Renal cortical epithelial cell (primary cell): ENCODE results near the gene ZKSCAN3. TPM values are rescaled to one million over a fixed set of nuclear protein-coding genes. Genes with fewer than 3 reads are reported as not detected.
"Not testable (repeated sequence)": the region's sequence is repeated elsewhere in the genome, so short reads cannot be mapped to it uniquely, and the experiment has no call there.

Source experiments
- DNase-seq: peaks from one replicate; pipeline ENCODE4 v3.0.0-alpha.2; 2011; ENCODE audit warnings: low read depth
- total RNA-seq: library from RNA; depleted of rRNA; stranded (reverse); fragments of >200 nt; gene quantifications from 2 replicates; pipeline ENCODE4 v1.2.3, GENCODE V29; 2014

The ZKSCAN3 gene
- total RNA-seq, 1 donor from 2014 or later, result 11.3 TPM

DNA sequence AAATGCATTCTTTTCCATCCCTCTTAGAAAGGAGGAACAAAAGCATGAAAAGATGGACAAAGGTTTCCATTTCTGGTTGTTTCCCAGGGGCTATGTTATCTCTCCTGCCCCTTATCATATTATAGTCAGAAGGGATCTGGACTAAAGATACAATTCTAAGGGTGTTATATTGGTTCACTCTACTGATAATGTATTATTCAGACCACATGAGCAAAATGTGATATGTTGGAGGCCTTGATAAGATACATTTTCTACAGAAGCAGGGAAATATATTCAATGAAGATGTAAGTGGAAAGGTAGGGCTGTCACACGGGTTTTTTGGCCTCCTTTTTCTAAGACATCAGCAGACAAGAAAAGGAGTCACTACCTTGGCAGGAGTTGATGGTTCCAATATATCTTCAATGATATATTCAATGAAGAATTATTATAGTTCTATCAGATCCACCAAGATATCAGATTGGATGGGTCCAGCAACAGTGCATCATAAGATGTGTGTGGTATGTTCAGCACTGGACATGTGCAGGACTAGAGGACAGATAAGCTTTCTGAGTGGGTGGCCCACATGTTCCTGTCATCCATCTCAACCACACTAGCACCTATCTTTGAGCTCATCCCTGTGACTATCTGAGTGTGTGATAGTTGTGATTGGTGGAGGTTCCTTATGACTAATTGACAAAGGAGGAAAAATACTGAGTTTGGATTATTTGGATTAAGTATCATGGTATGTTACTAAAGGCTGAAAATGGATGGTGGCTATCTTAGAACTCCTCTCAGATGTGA lies 5.7 kb upstream of the ZKSCAN3 start:
- no peak for DNase-seq

GRCh38 chr6:28345201-28345600 lies 4.5 kb upstream of the ZKSCAN3 start:
- no peak for DNase-seq

- DNase-seq, result no peak
Measured at GRCh38 chr6:28347119-28347518, 2.6 kb upstream of the ZKSCAN3 start.

GRCh38 chr6:28349344-28349891 lies 329 bp upstream of the ZKSCAN3 start:
- no peak for DNase-seq

DNA sequence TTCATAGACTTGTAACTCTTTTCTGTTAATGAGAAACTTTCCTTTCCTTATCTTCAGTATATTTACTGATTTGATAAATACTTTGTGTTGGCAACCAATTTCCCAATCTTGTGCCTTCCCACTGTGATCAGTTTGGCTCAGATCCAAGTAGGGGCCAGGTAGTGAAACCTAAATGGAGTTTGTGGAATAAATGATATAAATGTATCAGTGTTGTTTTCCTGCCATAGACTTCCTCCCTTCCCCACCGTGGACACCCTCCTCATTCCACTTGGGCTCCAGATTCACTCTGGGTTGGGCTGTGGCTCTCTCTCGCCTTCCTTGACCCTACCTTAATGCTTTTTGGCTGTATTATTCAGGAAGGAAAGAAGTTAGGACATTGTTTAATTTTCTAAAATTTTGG lies 1.3 kb downstream of the ZKSCAN3 start:
- DNase-seq, result no peak

DNA sequence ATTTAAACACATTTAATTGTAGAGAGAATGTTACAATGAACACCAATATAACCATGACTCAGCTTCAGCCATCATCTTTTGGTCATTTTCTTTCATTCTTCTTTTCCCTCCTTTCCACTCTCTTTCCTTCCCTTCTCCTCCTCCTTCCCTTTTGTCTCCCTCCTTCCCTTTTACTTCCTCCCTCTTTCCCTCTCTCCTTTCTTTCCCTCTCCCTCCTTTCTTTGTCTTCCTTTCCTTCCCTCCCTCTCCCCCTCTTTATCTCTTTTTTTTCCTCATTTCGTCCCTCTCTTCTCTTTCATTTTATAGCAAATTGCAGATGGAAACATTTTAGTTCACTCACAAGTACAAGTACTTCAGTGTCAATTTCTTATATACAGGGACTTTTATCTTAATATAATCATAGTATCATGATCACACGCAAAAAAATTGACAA lies 1.8 kb downstream of the ZKSCAN3 start:
- DNase-seq, result no peak

DNA sequence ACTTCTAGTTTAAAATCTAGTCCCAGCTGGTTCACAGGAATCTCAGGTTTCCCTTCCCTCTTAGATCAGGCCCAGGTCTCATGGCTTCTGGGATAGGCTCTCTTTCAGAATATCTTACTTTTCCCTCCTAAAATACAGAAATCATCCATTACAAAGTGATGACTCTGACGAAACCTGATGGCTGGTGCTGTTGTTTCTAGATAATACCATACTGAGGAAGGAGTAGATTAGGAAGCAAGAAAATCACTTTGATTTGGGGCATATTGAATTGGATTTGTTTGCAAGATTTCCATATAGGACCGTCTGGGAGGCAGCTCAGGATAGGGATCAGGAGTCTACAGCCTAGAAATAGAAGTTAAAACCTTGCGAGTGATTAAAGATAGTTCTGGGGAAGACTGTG lies 3.6 kb downstream of the ZKSCAN3 start:
- DNase-seq, result no peak

GRCh38 chr6:28353981-28354676 lies 4.4 kb downstream of the ZKSCAN3 start:
- peak; percentile 84 for DNase-seq

DNA sequence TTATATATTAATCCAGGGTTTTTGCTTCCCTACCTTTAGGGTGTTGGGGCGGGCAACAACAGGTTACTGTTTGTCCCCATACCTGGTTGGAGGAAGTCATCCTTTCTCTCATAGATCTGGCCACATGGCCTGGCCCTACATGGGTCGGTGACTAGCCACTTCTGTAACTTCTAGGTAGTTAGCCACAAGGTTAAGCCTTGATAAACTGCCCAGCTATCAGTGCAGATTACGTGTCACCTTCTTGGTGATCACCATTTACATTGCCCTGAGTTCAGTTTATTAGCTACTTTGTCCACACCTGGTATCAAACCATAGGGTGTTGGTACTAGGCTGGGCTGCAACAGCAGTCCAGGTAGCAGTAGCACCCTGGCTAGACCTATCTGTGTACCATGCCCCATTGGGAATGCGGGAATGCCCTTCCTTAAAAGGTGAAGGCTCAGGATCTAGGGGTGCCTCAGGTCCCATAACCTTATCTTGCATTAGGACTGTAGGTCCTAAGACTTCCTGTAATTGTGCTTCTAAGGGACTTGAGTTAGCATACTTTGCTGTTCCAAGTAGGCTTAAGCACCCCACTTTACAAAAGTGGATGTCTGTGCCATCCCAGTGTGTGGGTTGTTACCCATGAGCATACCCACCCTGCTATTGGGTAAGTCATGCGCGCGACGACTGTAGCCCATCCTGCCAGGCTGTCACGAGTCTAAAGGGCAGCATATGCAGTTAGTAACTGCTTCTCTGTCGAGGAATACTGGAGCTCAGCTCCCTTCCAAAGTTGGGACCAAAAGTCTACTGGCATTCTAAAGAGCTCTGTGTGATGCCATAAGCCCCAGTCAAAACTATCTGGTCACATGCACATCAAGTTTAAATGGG lies 5.2 kb downstream of the ZKSCAN3 start:
- no peak for DNase-seq

DNA sequence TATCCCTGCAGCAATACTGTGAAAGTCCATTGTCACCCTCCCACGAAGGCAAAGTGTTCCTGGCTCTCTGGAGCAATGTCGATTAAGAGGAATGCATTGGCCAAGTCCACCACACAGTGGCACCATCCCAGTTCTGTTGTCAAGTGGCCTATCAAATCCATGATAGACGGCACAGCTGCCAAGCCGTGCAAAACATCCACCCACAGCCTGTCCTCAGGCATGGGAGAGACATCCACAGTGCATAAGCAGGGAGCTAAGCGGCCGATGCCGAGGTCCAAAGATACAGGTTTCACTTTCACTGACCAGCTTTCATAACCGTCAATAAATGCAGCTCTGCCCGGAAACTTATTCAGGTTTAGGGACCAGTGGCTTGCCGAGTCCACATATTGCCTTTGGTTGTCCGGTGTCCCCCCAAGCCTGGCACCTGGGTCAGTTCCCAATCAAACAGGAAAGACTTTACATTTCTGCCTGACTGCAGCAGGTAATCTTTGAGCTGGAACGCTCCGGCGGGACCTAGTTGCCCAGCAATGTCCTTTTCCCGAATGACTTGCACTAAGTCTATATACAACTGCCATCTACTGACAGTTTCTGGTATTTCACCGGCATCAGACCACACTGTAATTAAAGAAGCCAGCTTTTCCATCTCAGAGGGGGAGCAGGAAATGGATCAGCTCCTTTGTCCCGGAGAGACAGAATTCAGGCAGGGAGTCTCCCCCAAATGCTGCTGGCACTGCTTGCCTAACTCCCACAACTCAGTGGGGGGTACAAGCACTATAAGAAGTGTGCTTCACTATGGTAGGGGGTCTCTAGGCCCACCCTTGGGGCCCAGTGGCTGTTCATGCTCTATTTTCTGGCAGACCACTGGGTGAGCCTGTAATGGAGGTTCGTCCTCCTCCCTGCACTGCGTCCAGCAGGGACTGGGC lies 6.3 kb downstream of the ZKSCAN3 start:
- DNase-seq, result peak; percentile 90

- no peak for DNase-seq
Measured at GRCh38 chr6:28356666-28357020, 6.9 kb downstream of the ZKSCAN3 start.

DNA sequence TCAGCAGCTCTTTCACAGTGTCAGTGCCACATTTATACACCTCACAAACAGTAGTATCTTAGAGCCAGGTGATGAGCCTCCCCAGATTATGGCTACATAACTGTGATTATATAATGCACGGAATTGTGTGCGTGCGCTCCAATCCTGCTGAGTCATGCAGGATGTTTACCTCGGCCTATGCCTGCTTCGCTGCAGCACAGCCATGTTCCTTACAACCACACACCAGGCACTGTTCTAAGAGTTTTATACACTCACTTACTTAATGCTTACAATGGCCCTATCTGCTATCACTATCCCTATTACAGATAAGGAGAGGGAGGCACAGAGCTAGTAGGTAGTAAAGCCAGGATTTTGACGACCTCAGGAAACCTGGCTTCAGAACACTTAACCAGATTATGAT lies 7.3 kb downstream of the ZKSCAN3 start:
- DNase-seq, result no peak

- not testable (repeated sequence) for DNase-seq
Measured at GRCh38 chr6:28359562-28359961, 9.8 kb downstream of the ZKSCAN3 start.

- DNase-seq, result no peak
Measured at GRCh38 chr6:28360961-28361360, 11.2 kb downstream of the ZKSCAN3 start.

DNA sequence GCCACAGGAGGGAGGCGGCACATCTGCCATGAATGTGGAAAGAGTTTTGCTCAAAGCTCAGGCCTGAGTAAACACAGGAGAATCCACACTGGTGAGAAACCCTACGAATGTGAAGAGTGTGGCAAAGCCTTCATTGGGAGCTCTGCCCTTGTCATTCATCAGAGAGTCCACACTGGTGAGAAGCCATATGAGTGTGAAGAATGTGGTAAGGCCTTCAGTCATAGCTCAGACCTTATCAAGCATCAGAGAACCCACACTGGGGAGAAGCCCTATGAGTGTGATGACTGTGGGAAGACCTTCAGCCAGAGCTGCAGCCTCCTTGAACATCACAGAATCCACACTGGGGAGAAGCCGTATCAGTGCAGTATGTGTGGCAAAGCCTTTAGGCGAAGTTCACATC lies 15.8 kb downstream of the ZKSCAN3 start:
- DNase-seq, result not testable (repeated sequence)

- DNase-seq, result no peak
Measured at GRCh38 chr6:28368522-28368921, 18.8 kb downstream of the ZKSCAN3 start.

GRCh38 chr6:28369463-28369862 lies 19.7 kb downstream of the ZKSCAN3 start:
- DNase-seq, result no peak

- DNase-seq, result no peak
Measured at GRCh38 chr6:28370440-28370839, 20.7 kb downstream of the ZKSCAN3 start.

GRCh38 chr6:28371280-28371679 lies 21.5 kb downstream of the ZKSCAN3 start:
- DNase-seq, result no peak

- DNase-seq, result peak; percentile 36
Measured at GRCh38 chr6:28371706-28372451, 22.1 kb downstream of the ZKSCAN3 start.
